ENCODE data around the gene CSTPP1.
"Not testable (repeated sequence)": the region's sequence is repeated elsewhere in the genome, so short reads cannot be mapped to it uniquely, and the experiment has no call there.

CSTPP1 gene

GRCh38 chr11:46961041-46961440 is 24.5 kb downstream of the CSTPP1 start:
- DNase-seq: no peak

- not testable (repeated sequence) for DNase-seq
Observed at GRCh38 chr11:46961886-46962285, 25.3 kb downstream of the CSTPP1 start.

GRCh38 chr11:46963844-46964243 is 27.3 kb downstream of the CSTPP1 start:
- DNase-seq: no peak

GRCh38 chr11:46966773-46967172 is 30.2 kb downstream of the CSTPP1 start:
- no peak for DNase-seq

DNA sequence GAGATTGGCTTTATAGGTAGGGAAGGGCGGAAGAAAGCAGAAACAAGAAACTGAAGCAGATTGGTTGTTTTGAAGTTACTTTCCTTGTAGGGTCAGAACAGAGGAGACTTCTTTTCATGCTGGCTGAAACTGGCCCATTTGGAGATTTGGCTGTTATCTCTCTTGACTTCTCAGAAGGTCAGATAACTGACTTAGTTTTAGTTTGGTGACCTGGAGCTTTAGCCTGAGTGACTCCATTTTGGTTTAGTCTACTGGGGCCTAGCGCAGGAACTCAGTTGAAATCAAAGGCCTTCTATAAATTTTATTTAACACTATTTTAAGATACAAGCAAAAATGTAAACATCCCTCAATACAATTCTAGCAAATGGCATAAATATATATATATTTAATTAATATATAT is 31.4 kb downstream of the CSTPP1 start:
- no peak for DNase-seq

GRCh38 chr11:46969379-46969778 is 32.8 kb downstream of the CSTPP1 start:
- no peak for DNase-seq

DNA sequence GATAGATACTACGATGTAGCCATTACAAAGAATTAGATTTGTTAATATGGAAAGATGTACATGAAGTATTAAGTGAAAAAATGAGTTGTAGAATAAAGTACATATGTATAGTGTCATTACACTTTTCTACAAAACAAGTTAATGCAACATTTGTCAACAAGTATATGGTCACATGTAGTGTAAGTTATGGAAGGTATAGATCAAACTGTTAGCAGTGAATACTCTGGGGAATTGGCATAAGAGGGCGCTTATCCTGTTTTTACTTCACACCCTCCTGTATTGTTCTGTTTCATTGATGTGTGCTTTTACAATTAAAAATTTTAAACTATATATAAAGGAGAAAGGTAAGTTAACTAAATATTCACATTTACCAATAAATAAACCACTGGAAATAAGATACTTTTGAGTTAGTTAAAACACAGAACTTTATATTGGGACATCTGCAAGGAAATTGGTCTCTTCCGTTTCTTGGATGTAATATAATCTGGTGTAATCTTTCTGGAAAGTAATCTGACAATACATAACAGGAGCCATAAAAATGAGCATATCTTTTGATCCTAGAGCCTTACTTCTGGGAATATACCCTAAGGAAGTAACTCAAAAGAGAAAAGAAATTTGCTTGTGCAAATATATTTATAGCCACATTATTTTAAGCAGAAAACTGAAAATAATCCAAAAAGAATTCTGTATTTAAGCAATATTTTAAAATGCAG is 34.5 kb downstream of the CSTPP1 start:
- DNase-seq: no peak

GRCh38 chr11:46972343-46972742 is 35.8 kb downstream of the CSTPP1 start:
- DNase-seq: no peak

DNA sequence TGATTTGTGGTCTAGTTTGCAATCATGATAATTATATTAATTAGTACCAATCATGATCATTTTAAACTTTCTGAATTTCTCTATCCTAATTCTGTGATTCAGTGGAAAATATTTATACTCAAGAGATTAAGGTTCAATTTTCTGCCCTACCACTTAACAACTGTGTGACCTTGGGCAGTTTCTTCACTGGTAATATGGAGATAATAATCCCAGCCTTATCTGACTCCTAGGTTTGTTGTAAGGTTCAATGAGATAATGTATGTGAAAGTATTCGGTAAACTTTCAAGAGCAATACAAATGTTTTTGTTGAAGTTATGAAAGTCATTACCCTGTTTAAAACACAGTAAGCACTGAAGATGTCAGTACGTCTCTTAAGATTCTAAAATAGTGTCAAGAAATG is 36.3 kb downstream of the CSTPP1 start:
- no peak for DNase-seq

DNA sequence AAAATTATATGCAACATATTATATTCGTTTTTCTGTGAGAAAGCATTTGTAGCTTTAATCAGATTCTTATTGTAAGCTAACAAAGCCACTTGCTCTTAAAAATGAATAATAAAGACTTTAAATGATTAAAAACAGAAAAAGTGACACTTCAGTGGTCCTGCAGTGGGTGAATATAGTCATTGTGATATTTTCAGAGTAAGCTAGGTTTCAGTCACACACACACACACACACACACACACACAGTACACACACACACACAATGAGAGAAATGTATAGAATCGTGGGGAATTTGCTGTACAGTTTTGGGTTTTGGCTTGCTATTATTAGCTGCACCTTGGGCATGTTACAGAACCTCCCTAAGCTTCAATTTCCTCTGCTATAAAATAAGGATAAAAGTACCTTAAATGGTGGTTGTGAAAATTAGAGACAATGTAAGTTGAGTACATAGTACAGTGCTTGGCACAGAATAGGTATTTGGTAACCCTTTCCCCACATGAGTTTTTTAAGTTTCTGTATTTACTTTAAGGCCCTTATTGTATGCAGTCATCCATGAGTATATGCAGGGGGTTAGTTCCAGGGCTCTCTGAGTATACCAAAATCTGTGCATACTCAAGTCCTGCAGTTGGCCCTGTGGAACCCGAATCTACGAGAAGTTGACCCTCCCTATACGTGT is 39.8 kb downstream of the CSTPP1 start:
- DNase-seq: no peak

- DNase-seq: no peak
Observed at GRCh38 chr11:46977038-46977813, 40.7 kb downstream of the CSTPP1 start.

GRCh38 chr11:46978005-46978491 is 41.5 kb downstream of the CSTPP1 start:
- DNase-seq: peak; percentile 20

- DNase-seq: no peak
Observed at GRCh38 chr11:46979358-46979757, 42.8 kb downstream of the CSTPP1 start.

- no peak for DNase-seq
Observed at GRCh38 chr11:46981436-46981835, 44.9 kb downstream of the CSTPP1 start.

- DNase-seq: no peak
Observed at GRCh38 chr11:46982797-46983452, 46.4 kb downstream of the CSTPP1 start.

DNA sequence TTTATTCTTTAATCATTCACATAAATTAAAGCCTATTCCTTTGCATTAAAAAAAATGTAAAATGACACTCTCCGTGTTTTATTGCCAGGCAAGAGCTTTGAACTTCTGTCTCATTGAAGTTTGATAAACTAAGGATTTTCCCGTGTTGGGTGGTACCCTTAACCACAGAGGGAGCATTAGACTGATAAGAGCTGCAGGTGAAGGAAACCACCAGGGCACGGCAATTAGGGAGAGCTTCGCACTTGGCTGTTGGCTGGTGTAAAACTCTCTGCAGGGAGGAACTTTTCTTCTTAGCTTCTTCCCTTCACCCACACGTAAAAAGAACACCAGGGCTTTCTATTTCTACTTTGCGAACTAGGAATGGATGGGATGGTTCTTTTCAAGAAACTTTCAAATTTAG is 47.0 kb downstream of the CSTPP1 start:
- DNase-seq: no peak

GRCh38 chr11:46984548-46984947 is 48.0 kb downstream of the CSTPP1 start:
- no peak for DNase-seq

DNA sequence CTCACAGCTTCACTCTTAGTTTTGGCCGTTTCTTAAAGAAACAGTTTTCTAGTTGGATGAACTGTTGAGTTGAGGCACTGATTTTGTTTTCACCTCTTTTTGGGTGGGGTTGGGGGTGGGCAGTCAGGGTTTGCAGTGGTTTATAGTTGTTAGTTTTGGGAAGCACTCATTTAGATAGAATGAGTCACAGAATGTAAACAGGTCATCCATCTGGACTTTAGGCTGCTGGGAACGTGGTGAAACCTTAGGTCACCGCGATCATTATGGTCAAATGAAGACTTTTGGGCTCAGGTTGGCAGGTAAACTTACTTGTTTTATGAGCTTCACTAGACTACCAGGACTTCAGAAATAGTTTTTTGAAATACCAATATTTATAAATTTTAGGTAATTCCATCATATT is 48.4 kb downstream of the CSTPP1 start:
- DNase-seq: peak; percentile 31

DNA sequence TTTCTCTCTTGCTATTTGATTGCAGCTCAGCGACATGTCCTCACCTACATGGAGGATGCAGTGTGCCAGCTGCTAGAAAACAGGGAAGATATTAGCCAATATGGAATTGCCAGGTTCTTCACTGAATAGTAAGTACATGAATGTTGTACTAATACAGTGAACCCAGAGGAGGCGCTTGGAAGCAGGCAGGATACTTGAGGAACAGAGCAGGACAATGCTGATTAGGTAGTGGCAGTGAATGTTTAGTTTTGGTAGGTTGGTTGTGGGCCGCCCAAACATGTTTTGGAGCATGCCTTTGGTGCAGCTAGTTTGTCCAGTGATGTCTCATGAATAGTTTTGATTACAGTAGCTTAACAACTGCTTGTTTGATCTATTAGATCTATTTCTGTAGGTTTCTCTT is 50.6 kb downstream of the CSTPP1 start:
- no peak for DNase-seq

DNA sequence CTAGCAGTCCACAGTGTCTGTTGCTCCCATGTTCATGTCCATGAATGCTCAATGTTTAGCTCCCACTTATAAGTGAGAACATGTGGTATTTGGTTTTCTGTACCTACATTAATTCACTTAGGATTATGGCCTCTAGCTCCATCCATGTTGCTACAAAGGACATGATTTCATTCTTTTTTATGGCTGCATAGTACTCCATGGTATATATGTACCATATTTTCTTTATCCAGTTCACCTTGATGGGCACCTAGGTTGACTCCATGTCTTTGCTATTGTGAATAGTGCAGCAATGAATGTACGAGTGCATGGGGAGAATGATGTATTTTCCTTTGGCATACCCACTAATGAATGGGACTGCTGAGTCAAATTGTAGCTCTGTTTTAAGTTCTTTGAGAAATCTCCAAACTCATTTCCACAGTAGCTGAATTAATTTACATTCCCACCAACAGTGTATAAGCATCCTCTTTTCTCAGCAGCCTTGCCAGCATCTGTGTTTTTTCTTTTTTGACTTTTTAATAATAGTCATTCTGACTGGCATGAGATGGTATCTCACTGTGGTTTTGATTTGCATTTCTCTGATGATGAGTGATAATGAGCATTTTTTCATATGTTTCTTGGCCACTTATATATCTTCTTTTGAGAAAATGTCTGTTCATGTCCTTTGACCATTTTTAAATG is 53.4 kb downstream of the CSTPP1 start:
- not testable (repeated sequence) for DNase-seq

GRCh38 chr11:46991391-46991790 is 54.8 kb downstream of the CSTPP1 start:
- DNase-seq: no peak

DNA sequence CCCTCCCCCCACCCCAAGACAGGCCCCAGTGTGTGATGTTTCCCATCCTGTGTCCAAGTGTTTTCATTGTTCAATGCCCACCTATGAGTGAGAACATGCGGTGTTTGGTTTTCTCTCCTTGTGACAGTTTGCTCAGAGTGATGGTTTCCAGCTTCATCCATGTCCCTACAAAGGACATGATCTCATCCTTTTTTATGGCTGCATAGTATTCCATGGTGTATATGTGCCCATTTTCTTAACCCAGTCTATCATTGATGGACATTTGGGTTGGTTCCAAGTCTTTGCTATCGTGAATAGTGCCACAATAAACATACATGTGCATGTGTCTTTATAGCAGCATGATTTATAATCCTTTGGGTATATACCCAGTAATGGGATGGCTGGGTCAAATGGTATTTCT is 55.8 kb downstream of the CSTPP1 start:
- DNase-seq: not testable (repeated sequence)

GRCh38 chr11:46997796-46998195 is 61.2 kb downstream of the CSTPP1 start:
- DNase-seq: not testable (repeated sequence)
